Mucosa of descending colon (tissue), 3 donors: ENCODE data around the gene NT5C1B. TPM values are rescaled to one million over a fixed set of nuclear protein-coding genes. Genes with fewer than 3 reads are reported as not detected.
"Not testable (repeated sequence)": the region's sequence is repeated elsewhere in the genome, so short reads cannot be mapped to it uniquely, and the experiment has no call there.

ENCODE experiments used
- ATAC-seq: fragments of 200-7000 bp; cut with Tn5 transposase; one replicate; pipeline ENCODE4 v1.9.1; 2020; ENCODE audit warnings: mild to moderate bottlenecking, moderate library complexity
- DNase-seq, 3 donors: peaks; one replicate each; pipeline ENCODE4 v3.0.0-alpha.2; 2020
- H3K36me3 ChIP-seq: fragments of 200-600 bp; one replicate; pipeline ENCODE4 v1.8.0; 2021; ENCODE audit warnings: low read depth, mild to moderate bottlenecking
- H3K4me1 ChIP-seq: fragments of 200-600 bp; one replicate; pipeline ENCODE4 v1.8.0; 2021; ENCODE audit warnings: low read depth, mild to moderate bottlenecking
- H3K4me3 ChIP-seq: fragments of 200-600 bp; one replicate; pipeline ENCODE4 v1.8.0; 2021; ENCODE audit warnings: mild to moderate bottlenecking
- H3K9me3 ChIP-seq: fragments of 200-600 bp; one replicate; pipeline ENCODE4 v1.8.0; 2021; ENCODE audit warnings: mild to moderate bottlenecking
- intact Hi-C, 2 donors: fragments of 100-400 bp; cut with DNase I in 1 of 2; cut with micrococcal nuclease in 1 of 2; formaldehyde crosslinking; loops; one replicate each; pipeline versions ENCODE4 v1.11.0 to v1.11.1; 2022; cut with DNase I, micrococcal nuclease
- long read RNA-seq, 2 donors: library from polyadenylated mRNA; unstranded; transcript quantifications; one replicate each; pipeline ENCODE4 v2.0.0, GENCODE V29; 2019 to 2021
- total RNA-seq, 3 donors: library from RNA; stranded (reverse); fragmentation: NEBNext Ultra II Directional in 2 of 3; extraction: Animal tissue kit (Norgen Biotek cat#: 25700) in 2 of 3; gene quantifications; one replicate each; pipeline versions ENCODE4 v1.2.1 to v1.2.4, GENCODE V29; 2021 to 2023
- TF ChIP-seq, protein P1 (sequence below): fragments of 200-600 bp; IDR thresholded peaks from one replicate; pipeline ENCODE4 v1.8.0; 2022; ENCODE audit warnings: antibody characterized with exemption, mild to moderate bottlenecking
- donor health status: DM: no; HTN: no; CAD: no; lungs with moderate emphysema.
- donor health status: DM: no; HTN: no; CAD: no.
- donor health status: DM: no; HTN: yes; CAD: no.

NT5C1B gene
- not detected for total RNA-seq
- long read RNA-seq, donor 1, result 0 reads
- long read RNA-seq, donor 2, result 0 reads

DNA sequence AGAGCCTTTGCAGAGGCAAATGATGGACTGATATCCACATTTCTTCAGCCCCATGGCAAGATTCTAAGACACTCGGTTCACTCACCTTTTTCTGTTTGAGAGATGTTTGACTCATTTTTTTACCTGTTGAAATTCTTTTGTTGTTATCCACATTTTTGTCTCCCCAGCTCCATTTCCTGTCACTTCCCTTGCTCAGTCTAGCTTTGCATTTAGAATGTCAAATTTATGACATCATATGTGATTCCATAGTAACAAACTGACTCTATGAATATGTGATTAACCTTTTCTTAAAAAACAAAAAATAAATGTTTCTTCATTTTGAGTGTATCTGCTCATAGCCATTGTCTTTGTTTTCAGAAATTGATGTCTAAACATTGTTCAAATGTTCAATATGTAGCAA lies at the start of gene NT5C1B:
Gene NT5C1B, minus strand, starts transcription at position 216 of the 400 bp plus-strand sequence. Its CDS starts 101 bp downstream, at position 115.
- Histone ChIP-seq H3K4me1 (no peaks in the 10 kb centered on the region), H3K36me3 (no peaks in the 10 kb centered on the region), H3K4me3 (no peak within 1 kb of the TSS), H3K9me3 (no peaks in the 10 kb centered on the region)
- intact Hi-C loops, result no loop called here
- TF ChIP-seq, protein P1, sequence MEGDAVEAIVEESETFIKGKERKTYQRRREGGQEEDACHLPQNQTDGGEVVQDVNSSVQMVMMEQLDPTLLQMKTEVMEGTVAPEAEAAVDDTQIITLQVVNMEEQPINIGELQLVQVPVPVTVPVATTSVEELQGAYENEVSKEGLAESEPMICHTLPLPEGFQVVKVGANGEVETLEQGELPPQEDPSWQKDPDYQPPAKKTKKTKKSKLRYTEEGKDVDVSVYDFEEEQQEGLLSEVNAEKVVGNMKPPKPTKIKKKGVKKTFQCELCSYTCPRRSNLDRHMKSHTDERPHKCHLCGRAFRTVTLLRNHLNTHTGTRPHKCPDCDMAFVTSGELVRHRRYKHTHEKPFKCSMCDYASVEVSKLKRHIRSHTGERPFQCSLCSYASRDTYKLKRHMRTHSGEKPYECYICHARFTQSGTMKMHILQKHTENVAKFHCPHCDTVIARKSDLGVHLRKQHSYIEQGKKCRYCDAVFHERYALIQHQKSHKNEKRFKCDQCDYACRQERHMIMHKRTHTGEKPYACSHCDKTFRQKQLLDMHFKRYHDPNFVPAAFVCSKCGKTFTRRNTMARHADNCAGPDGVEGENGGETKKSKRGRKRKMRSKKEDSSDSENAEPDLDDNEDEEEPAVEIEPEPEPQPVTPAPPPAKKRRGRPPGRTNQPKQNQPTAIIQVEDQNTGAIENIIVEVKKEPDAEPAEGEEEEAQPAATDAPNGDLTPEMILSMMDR, result no peak
- no peak for ATAC-seq
- DNase-seq, result no peak

DNA sequence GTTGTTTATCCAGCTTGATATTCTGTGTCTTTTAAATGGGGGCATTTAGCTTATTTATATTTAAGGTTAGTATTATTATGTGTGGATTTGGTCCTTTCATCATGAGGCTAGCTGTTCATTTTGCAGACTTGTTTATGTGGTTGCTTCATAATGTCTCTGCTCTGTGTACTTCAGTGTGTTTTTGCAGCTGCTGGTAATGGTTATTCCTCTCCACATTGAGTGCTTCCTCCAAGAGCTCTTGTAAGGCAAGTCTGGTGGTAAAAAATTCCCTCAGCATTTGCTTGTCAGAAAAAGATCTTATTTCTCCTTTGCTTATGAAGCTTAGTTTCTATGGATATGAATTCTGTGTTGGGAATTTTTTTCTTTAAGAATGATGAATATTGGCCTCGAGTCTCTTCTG lies 47.8 kb upstream of the NT5C1B start:
- intact Hi-C loops, result no loop called here
- peaks cover 17% of the 10 kb centered on the region for H3K9me3 ChIP-seq
- DNase-seq (no peak), ATAC-seq (no peak)
- no peaks in the 10 kb centered on the region for H3K4me1 ChIP-seq
- H3K36me3 ChIP-seq, result no peaks in the 10 kb centered on the region
- H3K4me3 ChIP-seq, result no peak overlapping the region
- TF ChIP-seq, protein P1, result no peak

DNA sequence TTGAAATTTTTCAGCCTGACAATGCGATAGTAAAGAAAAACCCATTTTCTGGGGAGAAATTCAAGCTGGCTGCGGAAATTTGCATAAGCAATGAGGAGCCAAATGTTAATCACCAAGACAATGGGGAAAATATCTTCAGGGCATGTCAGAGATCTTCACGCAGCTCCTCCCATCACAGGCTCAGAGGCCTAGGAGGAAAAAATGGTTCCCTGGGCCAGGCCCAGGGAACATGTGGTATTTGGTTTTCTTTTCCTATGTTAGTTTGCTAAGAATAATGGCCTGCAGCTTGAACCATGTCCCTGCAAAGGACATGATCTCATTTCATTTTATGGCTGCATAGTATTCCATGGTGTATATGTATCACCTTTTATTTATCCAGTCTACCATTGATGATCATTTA lies 43.3 kb upstream of the NT5C1B start:
- H3K4me1 ChIP-seq, intact Hi-C loops, DNase-seq, H3K36me3 ChIP-seq, H3K4me3 ChIP-seq, ATAC-seq: not testable (repeated sequence)
- H3K9me3 ChIP-seq, result peaks cover 17% of the 10 kb centered on the region

DNA sequence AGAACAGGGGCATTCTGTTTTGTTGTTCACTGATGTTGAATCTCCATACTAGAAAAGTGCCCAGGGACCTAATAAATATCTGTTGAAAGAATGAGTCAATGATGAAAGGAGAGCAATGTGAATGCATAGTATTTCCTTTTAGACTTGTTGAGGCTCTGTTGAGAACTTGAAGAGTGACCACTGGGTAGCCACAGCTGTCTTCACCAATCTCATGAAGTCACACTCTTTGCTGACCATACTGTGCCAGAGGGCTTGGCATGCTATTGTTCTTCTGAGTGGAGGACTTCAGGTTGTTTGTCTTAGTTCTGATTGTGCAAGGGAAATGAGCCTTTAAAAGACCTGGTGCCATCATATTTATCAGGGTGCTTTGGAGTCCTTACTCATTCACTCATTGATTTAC lies 41.6 kb upstream of the NT5C1B start:
- H3K4me3 ChIP-seq, result no peak overlapping the region
- H3K9me3 ChIP-seq, result peaks cover 12% of the 10 kb centered on the region
- TF ChIP-seq, protein P1, result no peak
- intact Hi-C loops, result no loop called here
- no peak for DNase-seq
- no peaks in the 10 kb centered on the region for H3K4me1 ChIP-seq
- ATAC-seq, result no peak
- H3K36me3 ChIP-seq, result no peaks in the 10 kb centered on the region

DNA sequence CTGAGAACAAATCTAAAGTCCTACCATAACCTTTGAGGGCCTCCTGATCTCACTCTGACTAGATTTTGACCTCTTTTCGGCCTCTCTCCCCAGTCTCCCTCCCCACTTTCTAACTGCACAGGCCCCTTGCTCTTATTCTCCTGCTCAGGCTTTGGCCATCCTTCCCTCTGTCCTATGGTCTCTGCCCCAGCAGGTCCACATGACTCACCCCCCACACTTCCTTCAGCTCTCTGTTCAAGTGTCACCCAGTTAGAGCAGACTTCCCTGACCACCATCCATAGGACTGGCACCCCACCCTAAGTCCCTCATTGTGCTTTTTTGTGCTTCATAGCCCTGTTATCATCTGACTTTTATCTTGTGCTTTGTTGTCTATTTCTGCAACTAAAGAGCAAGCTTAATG lies 41.2 kb upstream of the NT5C1B start:
- peaks cover 12% of the 10 kb centered on the region for H3K9me3 ChIP-seq
- intact Hi-C loops, result no loop called here
- no peaks in the 10 kb centered on the region for H3K36me3 ChIP-seq
- TF ChIP-seq, protein P1, result no peak
- H3K4me1 ChIP-seq, result no peaks in the 10 kb centered on the region
- DNase-seq (no peak), ATAC-seq (no peak)
- no peak overlapping the region for H3K4me3 ChIP-seq

DNA sequence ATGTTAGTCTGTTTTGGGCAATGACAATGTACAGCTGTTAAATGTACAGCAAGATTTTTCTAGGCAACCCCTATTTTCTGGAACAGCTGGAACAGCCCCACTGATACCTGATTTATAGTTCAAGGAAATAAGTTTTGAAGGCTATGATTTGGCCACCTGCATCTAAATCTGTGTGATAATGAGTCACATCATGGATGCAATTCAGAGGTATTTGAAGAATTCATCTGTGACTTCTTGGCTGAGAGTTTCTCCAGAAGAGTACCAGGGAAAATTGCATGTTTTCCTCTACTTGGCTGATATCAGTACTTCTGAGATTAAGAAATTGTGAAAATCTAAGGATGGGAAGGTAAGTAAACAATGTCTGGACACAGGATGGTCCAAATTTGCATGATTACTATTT lies 40.7 kb upstream of the NT5C1B start:
- Histone ChIP-seq H3K9me3 (peaks cover 12% of the 10 kb centered on the region), H3K36me3 (no peaks in the 10 kb centered on the region), H3K4me1 (no peaks in the 10 kb centered on the region), H3K4me3 (no peak overlapping the region)
- intact Hi-C loops, result no loop called here
- TF ChIP-seq, protein P1, result no peak
- DNase-seq, result no peak
- no peak for ATAC-seq
